ENCODE results near the gene KCNJ1. TPM values are rescaled to one million over a fixed set of nuclear protein-coding genes. Genes with fewer than 3 reads are reported as not detected.

KCNJ1 gene
- total and polyA plus RNA-seq, 8 donors: 0.10 TPM; not detected in 7

GRCh38 chr11:128807909-128808308, 59.2 kb downstream of the KCNJ1 start:
- TF ChIP-seq POLR2A (IDR thresholded peaks at IDR 0.05) (no peak), POLR2AphosphoS5 (IDR thresholded peaks at IDR 0.05) (no peak), EP300 (IDR thresholded peaks at IDR 0.05) (no peak), CTCF (IDR thresholded peaks at IDR 0.05) (no peak)
- no peak overlapping the region for H3K4me3 ChIP-seq
- intact Hi-C loops (cut with DNase I; ENCODE audit: low total_unique reads): no loop called here
- no peaks in the 10 kb centered on the region for H3K27me3 ChIP-seq
- H3K9me3 ChIP-seq: no peaks in the 10 kb centered on the region
- peaks cover 0 to 28% (median 20%) of the 10 kb centered on the region in 4 donors for H3K36me3 ChIP-seq
- H3K27ac ChIP-seq: no peak overlapping the region
- no peak for DNase-seq
- H3K4me1 ChIP-seq: no peaks in the 10 kb centered on the region

- peaks cover 0 to 28% (median 20%) of the 10 kb centered on the region in 4 donors for H3K36me3 ChIP-seq
- TF ChIP-seq POLR2A (IDR thresholded peaks at IDR 0.05): no peak
- TF ChIP-seq CTCF (IDR thresholded peaks at IDR 0.05): no peak
- TF ChIP-seq POLR2AphosphoS5 (IDR thresholded peaks at IDR 0.05): no peak
- TF ChIP-seq EP300 (IDR thresholded peaks at IDR 0.05): no peak
- no peaks in the 10 kb centered on the region for H3K27me3 ChIP-seq
- no peak overlapping the region for H3K4me3 ChIP-seq
- no peaks in the 10 kb centered on the region for H3K9me3 ChIP-seq
- H3K4me1 ChIP-seq: no peaks in the 10 kb centered on the region
- WGBS, 5 donors: 78 to 85% (median 80%) methylated on average over 8 of the region's 8 CpGs
- no peak for DNase-seq
- intact Hi-C loops (cut with DNase I; ENCODE audit: low total_unique reads): no loop called here
- no peak overlapping the region for H3K27ac ChIP-seq
These were observed 60.4 kb downstream of the KCNJ1 start for GRCh38 chr11:128806506-128807261.

- Histone ChIP-seq H3K4me1 (no peaks in the 10 kb centered on the region), H3K27me3 (no peaks in the 10 kb centered on the region), H3K27ac (no peak overlapping the region), H3K4me3 (no peak overlapping the region), H3K9me3 (no peaks in the 10 kb centered on the region), H3K36me3 (peaks cover 0 to 19% (median 6%) of the 10 kb centered on the region in 4 donors)
- DNase-seq: no peak
- WGBS, 5 donors: 83 to 94% (median 85%) methylated on average over 5 of the region's 5 CpGs
- TF ChIP-seq POLR2AphosphoS5 (IDR thresholded peaks at IDR 0.05): no peak
- TF ChIP-seq POLR2A (IDR thresholded peaks at IDR 0.05): no peak
- no peak for TF ChIP-seq CTCF (IDR thresholded peaks at IDR 0.05)
- no peak for TF ChIP-seq EP300 (IDR thresholded peaks at IDR 0.05)
- intact Hi-C loops (cut with DNase I; ENCODE audit: low total_unique reads): no loop called here
These were observed 62.6 kb downstream of the KCNJ1 start for GRCh38 chr11:128804481-128804880.

- Histone ChIP-seq H3K4me1 (no peaks in the 10 kb centered on the region), H3K4me3 (no peak overlapping the region), H3K27me3 (no peaks in the 10 kb centered on the region), H3K27ac (no peak overlapping the region), H3K9me3 (no peaks in the 10 kb centered on the region), H3K36me3 (peaks cover 0 to 18% (median 4%) of the 10 kb centered on the region in 4 donors)
- TF ChIP-seq CTCF (IDR thresholded peaks at IDR 0.05) (no peak), POLR2AphosphoS5 (IDR thresholded peaks at IDR 0.05) (no peak), POLR2A (IDR thresholded peaks at IDR 0.05) (no peak), EP300 (IDR thresholded peaks at IDR 0.05) (no peak)
- intact Hi-C loops (cut with DNase I; ENCODE audit: low total_unique reads): no loop called here
- no peak for DNase-seq
- 62 to 69% (median 66%) methylated on average over 6 of the region's 6 CpGs for WGBS, 5 donors
These were observed 63.4 kb downstream of the KCNJ1 start for GRCh38 chr11:128803449-128804245.

Measured in stomach (tissue), 9 donors.